KBM-7 (cell line): ENCODE results near the gene HOMER2.
"Not testable (repeated sequence)": the region's sequence is repeated elsewhere in the genome, so short reads cannot be mapped to it uniquely, and the experiment has no call there.

Source experiments
- DNase-seq: peaks from one replicate; pipeline ENCODE4 v3.0.0-alpha.2; 2015
- in situ Hi-C: fragments of 300-500 bp; cut with MboI; formaldehyde crosslinking; loops from 2 replicates; pipeline ENCODE4 v1.14.3; 2020; ENCODE audit warnings: low sequenced_read_pairs, low pct_unique_long_range_greater_than_20kb, mixed read lengths

Gene HOMER2

DNA sequence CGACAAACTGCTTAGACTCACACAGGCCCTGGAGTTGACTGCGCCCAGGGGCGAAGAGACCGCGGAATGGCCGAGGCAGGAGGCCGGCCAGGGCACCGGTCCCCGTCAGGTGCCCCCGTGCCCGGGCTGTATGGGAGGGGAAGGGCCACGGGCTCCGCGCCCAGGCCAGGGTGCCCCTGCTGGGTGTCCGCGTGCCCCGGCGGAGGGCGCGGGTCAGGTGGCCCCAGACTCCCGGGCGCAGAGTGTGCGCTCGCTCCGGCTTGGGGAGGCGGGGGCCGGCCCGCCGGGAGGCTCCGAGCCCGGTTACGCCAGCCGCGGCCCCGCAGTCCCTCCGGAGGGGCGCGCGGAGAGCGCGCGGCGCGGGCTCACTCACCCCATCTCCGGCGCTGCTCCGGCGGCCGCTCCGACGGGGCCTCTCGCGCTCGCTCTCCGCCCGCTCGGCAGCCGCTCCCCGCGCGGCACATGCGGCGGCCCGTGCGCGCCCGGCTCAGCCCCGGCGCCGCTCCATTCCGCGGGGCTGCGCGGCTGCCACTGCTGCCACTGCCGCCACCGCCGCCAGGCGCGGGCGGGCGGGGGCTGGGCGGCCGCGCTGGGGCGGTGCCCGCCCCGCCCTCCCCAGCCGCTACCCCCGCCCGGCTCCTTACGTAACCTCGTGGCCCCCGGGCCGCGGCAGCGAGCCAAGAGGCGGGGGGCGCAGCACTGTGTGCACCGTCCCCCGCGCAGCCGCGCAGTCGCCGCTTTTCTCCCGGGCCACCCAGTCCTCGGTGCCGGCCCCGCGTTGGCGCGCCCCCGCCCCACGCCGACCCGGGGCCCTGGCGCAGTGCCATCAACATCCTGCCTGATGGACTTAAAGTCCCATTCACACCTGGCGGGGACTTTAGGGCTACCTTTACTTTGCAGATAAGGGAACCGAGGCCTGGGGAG is at the start of gene HOMER2:
HOMER2 (minus strand) TSS at position 563 of the 924 bp plus-strand sequence; CDS start at position 378, 185 bp downstream.
- in situ Hi-C loops, result no loop called here
- peak; percentile 66 for DNase-seq

DNA sequence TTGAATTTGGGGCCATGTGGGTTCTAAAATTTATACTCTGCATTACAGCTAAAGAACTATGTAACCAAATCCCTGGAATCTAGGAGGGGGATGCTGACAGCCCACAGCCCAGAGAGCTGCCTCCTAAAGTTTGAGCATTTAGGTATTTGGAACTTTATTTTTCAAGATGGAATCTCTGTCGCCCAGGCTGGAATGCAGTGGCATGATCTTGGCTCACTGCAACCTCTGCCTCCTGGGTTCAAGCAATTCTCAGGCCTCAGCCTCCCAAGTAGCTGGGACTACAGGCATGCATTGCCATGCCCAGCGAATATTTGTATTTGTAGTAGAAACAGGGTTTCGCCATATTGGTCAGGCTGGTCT is 48.1 kb upstream of the HOMER2 start:
- not testable (repeated sequence) for DNase-seq
- in situ Hi-C loops, result loop anchor here (10.0 kb wide), 1 partner anchor 146 kb away; no protein-coding TSS in a partner anchor

DNA sequence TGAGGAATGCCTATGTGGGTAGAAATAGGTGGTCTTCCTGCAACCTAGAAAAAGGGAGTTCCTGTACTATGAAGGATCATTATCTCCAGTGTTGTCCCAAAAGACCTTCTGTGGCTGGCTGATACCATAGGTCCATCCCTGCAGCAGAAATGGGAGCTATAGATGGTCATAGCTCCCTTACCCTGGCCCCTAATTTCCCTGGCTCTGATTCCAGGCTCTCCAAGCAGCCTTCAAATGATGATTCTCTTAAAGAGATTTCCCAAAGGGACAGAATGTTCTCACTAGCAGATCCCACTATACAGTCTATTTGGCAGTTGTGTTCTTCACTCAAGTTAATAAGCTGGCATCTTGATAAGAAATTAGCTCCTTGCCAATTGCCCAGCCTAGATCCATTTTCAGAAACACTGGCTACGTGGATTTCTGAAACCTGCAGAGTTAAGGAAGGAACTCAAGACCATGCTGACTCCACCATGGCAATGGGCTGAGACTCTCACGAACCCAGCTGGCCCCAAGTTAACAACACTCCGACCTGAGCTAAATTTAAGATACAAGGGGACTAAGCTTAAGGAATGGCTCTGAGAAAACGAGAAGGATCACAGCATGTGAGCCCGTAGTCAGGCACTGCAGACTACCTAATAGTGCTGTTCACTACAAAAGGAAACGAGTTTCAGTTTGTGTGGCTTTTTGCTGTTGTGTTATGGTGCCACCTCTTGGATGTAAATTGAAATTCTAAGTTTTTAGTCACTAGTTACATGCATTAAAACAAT is 47.6 kb upstream of the HOMER2 start:
- DNase-seq, result peak; percentile 90
- in situ Hi-C loops, result loop anchor here (10.0 kb wide), 1 partner anchor 145 kb away; no protein-coding TSS in a partner anchor

DNA sequence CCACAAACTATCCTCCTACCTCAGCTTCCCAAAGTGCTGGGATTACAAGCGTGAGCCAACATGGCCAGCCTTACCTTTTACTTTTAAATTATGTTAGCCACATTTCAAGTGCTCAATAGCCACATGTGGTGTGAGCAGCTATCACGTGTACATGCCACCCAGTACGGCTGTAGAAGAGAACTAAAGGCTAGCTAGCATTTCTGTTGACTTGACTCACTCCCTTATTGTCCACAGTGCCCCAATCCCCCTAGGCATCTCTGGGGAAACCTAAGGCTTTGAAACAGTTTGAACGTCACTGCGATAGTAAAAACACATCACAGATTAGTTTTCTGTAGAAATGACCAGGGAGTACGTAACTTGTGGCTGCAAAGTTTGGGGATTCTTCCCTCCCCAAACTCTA is 46.9 kb upstream of the HOMER2 start:
- no peak for DNase-seq
- in situ Hi-C loops, result no loop called here

DNA sequence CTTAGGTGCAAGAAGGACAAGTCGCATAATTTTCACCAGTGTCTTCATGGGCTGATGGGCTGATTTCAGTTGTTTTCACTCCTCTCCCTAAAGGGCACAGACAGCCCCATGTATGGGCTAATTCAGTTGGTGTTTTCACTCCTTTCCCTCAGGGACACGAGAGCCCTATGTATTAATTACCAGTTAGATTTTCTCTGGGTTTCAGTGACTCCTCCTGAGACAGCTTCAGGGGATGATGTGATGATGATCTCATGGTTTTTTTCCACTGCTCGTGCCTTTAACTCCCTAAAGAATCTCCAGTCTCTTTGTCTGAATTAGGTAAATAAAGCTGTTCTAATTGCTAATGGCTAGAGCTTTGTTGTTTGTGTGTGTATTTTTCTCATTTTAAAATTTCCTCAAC is 43.4 kb upstream of the HOMER2 start:
- in situ Hi-C loops, result no loop called here
- DNase-seq, result no peak

DNA sequence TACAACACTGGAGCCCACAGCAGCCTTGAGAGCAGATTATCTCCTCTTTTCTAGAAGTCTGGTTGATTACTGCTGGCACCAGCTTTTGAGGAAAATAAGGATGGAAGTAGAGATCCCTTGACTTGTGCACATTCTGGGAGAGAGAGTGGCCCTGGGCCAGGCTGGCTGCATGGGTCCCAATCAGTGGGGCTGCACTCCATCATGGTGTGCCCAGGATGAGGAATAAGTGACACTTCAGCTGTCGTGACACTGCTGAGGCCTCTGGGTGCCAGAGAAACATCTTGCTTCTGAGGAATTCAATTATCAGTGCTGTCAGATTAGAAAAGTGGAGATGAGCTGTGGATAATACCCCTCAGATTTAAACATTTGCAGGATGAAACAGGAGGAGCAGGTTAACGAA is 42.6 kb upstream of the HOMER2 start:
- DNase-seq, result no peak

DNA sequence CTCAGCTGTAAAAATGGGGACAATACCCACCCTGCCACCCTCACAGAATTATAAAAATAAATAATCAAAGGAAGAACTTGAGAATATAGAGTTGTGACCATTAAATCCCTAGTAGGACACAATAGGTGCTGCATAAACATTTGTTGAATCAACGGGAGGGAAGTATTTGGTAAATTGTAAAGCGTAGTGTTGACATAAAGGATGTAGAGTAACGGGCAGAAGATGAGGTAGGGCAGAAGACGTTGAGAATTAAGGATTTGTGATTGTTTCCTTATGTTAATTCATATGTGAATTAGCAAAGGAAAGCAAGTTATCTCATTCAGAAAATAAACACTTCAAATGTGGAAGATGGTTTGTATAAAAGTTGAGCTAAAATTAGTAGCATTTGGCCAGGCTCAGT is 40.6 kb upstream of the HOMER2 start:
- in situ Hi-C loops, result no loop called here
- no peak for DNase-seq

More for the DNA sequence above, 42.6 kb upstream of the HOMER2 start:
- in situ Hi-C loops, result no loop called here

DNA sequence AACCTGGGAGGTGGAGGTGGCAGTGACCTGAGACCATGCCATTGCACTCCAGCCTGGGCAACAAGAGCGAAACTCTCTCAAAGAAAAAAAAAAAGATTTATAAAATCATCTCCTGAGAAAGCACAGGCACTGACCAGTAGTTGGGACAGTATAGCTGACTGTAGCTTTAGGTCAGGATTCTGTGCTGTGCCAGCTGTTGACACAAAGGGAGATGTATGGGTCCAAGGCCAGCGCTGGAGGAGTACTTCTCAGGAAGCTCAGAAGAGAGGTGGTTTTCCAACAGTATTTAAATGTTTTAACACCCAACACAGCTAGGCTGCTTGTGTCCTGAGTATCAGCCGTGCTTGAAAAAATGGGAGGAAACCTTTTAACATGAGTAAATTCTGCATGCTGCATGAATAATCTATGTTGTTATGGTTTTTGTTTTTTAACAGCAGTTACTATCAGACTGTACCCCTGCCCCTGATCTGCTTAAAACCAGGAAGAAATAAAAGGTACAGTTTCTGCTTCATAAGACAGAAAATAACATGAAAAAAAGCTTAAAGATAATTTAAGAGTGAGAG is 40.0 kb upstream of the HOMER2 start:
- in situ Hi-C loops, result no loop called here
- no peak for DNase-seq

DNA sequence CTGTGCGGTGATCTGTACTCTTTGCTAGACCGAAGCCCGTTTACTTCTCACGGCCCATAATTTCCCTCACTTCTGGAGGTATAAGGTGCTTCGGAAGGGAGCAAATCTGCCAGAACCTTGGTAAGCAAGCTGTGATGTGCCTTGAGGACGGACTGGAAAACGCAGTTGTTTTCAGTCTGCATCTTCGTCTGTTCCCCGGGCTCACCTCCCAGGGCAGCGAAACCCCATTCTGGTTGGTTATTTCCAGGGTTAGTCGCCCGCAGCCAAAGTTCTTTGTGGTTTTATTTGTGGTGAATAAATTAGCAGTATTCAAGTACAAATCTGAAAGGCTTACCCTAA is 33.9 kb upstream of the HOMER2 start:
- DNase-seq, result no peak
- in situ Hi-C loops, result no loop called here

DNA sequence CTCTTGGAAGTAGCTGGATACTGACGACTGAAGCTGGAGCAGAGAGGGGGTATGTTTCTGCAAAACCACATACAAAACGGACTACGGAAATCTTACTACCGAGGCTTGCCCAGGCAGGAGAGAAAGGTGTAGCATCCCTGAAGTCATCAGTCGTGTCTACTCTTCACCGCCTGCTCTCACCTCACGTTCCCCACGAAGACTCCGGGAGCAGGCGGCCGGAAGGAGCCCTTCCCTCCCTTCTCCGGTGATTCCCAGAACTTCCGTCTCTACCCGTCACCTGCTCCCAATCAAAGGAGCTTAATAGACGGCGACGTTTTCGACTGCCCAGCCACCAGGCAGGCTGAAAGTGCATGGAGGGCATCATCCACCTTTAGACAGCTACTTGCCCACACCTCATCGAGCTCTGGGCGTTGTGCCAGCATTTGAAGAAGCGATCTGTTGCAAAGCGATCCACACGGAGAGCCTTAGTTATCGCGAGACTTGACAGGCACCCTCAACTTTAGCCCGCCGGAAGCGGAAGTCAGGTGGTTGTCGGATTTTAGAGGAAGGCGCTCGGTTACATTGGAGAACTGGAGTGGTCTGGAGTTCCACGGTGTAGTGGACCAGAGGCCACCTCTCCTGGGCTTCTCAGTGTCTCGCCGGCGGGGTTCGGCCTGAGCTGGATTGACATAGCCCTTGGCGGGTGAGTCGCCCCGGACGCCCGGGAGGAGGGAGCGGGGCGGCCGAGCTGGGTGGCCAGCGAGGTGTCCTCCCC is 33.3 kb upstream of the HOMER2 start, which contains the start of gene RAMAC:
RAMAC (plus strand) TSS at position 523 of the 754 bp plus-strand sequence. CDS start 2,809 bp downstream, outside the sequence.
- in situ Hi-C loops, result no loop called here

DNA sequence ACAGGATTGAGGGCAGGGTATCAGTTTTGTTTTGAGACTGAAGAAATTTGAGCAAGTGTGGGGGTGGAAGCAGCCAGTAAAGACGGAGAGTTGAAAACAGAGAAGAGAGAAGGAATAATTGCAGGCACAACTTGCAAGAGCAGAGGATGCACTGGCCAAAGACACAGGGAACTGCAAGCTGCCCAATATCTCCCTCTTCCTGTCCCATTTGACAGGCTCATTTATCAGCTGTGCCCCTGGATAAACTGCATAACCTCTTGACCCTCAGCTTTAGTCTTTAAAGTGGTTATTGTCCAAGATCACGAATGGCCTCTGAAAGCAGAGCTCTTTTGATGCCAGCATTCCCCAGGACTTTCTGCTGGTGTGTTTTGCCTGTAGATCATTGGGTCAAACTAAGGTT is 28.5 kb upstream of the HOMER2 start:
- in situ Hi-C loops, result no loop called here
- no peak for DNase-seq

More for the DNA sequence above, 33.3 kb upstream of the HOMER2 start, which contains the start of gene RAMAC:
- DNase-seq, result peak; percentile 99

DNA sequence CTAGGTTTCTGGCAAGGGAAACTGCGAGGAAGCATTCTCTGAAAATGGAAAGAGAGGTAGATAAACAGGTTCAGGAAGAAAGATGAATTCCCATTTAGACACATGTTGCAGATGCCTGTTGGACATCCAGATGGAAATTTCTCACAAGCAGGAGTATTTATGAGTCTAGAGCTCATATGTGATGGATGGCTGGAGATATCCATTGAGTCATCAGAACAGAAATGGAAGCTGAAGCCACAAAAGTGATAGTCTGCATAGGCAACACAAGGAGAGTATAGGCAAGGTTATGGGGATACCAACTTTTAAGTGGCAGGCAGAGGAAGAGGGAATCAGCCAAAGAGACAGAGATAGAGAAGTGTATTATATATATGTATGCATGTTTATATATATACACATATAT is 27.2 kb upstream of the HOMER2 start:
- in situ Hi-C loops, result no loop called here
- no peak for DNase-seq

DNA sequence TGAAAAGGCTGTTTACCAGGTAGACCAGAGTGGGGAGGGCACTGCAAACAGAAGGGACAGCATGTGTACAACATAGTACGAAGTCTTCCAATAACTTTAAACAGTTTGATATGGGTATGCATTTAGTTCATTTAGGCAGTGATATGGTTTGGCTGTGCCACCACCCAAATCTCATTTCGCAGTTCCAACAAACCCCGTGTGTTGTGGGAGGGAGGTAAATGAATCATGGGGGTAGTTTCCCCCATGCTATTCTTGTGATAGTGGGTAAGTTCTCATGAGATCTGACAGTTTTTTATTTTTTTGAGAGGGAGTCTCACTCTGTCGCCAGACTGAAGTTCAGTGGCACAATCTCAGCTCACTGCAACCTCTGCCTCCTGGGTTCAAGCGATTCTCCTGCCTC is 25.9 kb upstream of the HOMER2 start:
- no peak for DNase-seq
- in situ Hi-C loops, result no loop called here

DNA sequence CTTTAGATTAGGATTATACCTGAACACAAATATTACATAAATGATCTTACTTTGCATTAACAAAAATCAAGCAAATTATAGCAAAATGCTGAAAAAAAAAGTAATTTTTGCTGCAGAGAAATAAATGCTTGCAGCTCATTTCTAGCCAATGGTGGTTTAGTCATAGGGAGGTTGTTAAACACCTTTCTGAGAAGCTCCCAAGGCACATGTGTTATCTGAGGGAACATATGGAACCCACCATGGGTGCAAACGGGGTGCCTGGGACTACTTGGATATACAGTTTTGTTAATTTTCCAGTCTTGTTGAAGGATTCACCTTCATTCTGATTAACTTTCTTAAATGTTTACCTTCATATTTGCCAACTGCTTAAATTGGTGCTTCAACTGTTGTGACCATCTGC is 24.6 kb upstream of the HOMER2 start:
- DNase-seq, result no peak
- in situ Hi-C loops, result no loop called here

DNA sequence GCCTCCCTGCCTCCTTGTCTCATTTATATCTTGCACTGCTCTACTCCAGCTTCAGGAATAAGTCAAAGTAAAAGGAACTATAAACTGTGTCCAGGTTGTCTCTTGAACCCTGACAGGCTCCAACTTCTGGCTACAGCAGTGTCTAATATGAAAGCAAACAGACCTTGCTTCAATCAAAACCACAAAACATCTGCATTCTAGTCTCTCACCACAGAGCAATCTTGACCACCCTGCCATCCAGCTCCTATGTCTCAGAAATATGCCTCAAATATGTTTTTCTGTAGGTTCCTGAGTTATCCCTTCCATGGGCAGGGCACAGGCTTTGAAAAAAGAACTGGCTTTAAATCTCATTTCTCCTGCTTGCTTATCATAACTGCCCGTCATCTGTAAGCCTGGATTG is 20.5 kb upstream of the HOMER2 start:
- peak; percentile 37 for DNase-seq
- in situ Hi-C loops, result no loop called here

DNA sequence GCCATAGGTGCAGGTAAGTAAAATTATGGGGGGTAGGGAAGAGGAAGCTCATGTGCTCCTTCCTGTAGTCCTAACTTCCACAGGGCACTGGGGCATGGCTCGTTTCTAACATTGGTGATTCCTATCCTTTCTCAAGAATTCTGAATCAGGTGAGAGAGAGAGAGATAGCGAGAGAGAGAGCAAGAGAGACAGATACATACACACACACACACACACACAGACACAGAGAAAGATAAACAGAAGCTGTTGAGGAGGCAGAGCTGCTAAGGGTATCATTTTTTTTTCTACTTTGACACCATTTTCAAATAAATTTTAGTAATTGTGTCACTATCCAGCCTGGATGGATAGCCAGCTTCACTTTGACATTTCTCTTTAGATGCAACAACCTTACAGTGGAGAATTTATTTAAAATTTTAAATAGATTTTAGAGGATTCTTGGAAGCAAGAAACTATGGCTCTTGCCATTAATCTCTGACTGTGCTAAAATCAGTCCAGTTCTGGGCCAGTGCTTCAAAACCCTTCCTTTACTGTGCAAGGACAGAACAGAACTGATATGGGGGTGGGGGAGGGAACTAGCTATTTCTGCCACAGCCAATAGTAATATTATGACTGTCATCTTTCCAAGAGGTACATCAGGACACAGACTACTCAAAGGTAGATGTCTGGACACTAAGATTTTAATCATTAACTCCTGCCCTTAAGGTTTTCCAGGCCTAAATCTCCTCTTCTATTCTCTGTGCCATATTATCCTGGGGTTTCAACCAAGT is 18.9 kb upstream of the HOMER2 start:
- no peak for DNase-seq
- in situ Hi-C loops, result no loop called here

DNA sequence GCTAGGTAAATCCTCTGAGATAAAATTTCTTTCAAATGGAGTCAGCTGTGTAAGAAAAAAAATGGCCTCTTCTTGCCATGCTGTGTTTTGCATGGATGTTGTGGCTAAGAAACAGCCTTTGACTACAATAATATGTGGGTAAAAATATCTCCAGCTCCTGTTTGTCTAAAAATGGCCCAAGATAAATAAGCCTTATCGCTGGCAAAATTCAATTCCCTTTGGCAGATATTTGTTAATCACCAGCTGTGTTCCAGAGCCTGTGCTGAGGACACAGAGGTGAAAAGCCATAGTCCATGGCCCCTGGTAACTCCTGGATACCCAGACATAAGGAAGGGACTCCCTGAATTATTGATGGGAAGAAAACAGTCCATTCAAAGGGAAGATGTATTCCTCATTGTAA is 18.2 kb upstream of the HOMER2 start:
- in situ Hi-C loops, result no loop called here
- no peak for DNase-seq

DNA sequence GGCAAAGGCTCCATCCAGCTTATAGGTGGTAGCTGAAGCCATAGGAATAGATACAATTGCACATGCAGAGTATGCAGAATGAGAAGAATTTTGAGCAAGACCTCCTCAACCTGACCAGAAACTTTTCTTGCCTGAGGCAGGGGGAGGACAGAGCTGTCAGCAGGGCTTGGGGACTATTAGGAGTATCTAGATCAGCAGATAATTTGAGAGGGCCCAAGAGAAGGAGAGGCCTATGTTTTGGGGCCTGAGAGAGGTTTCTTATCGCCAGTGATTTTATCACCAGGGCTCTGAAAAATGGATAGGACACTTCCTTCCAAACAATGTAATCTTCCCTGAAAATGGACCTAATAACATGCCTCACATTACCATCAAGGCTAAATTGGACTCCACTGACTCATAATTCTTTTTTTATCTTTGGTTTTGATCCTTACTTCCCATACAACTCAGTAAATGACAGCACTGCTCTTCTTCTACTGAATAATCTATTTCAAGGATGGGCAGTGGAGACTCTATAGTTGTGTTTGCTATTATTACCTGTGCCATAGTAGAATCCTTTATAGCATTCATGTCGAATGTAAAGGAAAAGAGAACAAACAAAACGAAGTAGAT is 17.7 kb upstream of the HOMER2 start:
- no peak for DNase-seq
- in situ Hi-C loops, result no loop called here
